ENCODE results near the gene HNRNPCL4.
"Not testable (repeated sequence)": the region's sequence is repeated elsewhere in the genome, so short reads cannot be mapped to it uniquely, and the experiment has no call there.

DNA sequence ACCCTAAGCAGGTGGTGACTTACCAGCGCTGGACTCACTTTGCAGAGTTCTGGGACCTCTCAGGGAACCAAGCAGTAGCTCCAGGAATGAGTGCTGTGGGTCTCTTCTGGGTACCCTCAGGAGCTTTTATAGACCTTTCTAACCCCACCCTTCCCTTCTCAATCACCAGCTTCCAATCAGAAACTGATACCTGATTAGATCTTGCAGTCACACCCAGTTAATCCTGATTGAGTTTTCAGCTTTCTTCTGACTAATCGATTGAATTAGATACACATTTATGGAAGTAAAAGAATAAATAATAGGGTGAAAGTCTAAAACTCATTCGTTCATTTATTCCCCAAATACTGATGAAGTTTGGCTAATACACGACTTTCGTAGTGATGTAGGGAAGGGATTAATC is 35.9 kb upstream of the HNRNPCL4 start, which contains the start of gene PRAMEF13:
- TF ChIP-seq CTCF, POLR2A (IDR thresholded peaks at IDR 0.05): not testable (repeated sequence)
